ENCODE measurements around the gene BNIP3.

DNA sequence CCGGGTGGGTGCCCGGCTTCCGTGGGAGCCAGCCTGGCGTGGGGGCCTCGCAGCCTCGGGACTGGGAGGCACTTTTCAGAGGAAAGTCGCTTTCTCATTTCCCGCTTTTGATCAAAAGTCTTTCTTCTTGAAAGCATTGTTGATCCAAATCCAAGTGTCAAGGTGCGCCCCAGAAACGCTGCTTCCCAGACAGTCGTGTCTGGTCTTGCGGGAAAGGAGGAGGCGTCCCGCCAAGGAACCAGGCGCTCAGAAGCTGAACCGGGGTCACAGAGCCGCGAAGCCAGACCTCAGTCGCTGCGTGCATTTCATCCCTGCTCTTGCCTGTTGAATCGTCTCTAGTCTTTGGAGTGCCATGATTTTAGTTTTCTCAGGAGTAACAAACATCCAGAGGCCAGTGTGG lies 1.1 kb upstream of the BNIP3 start:
- TF ChIP-seq, protein P1, sequence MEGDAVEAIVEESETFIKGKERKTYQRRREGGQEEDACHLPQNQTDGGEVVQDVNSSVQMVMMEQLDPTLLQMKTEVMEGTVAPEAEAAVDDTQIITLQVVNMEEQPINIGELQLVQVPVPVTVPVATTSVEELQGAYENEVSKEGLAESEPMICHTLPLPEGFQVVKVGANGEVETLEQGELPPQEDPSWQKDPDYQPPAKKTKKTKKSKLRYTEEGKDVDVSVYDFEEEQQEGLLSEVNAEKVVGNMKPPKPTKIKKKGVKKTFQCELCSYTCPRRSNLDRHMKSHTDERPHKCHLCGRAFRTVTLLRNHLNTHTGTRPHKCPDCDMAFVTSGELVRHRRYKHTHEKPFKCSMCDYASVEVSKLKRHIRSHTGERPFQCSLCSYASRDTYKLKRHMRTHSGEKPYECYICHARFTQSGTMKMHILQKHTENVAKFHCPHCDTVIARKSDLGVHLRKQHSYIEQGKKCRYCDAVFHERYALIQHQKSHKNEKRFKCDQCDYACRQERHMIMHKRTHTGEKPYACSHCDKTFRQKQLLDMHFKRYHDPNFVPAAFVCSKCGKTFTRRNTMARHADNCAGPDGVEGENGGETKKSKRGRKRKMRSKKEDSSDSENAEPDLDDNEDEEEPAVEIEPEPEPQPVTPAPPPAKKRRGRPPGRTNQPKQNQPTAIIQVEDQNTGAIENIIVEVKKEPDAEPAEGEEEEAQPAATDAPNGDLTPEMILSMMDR (IDR thresholded peaks at IDR 0.05; ENCODE audit: low read depth, low read length, poor library complexity, severe bottlenecking): no peak
- no peak for TF ChIP-seq EZH2phosphoT487 (IDR thresholded peaks at IDR 0.05; ENCODE audit: borderline replicate concordance, low read length)

Measured in DOHH2 (cell line).